BLaER1 (cell line): ENCODE results near the gene ETV6.

ENCODE experiments used
- H3K27ac ChIP-seq: shearing (Covaris generic); formaldehyde crosslinking; 2 replicates; pipeline ENCODE4 v1.8.1; 2022
- H3K27me3 ChIP-seq: shearing (Covaris generic); formaldehyde crosslinking; 2 replicates; pipeline ENCODE4 v1.8.1; 2022
- H3K36me3 ChIP-seq: shearing (Covaris generic); formaldehyde crosslinking; 2 replicates; pipeline ENCODE4 v1.8.1; 2022
- H3K4me1 ChIP-seq: shearing (Covaris generic); formaldehyde crosslinking; 2 replicates; pipeline ENCODE4 v1.8.1; 2022
- H3K4me2 ChIP-seq: shearing (Covaris generic); formaldehyde crosslinking; 2 replicates; pipeline ENCODE4 v1.8.1; 2022
- H3K4me3 ChIP-seq: shearing (Covaris generic); formaldehyde crosslinking; 2 replicates; pipeline ENCODE4 v1.8.1; 2022
- H3K9ac ChIP-seq: shearing (Covaris generic); formaldehyde crosslinking; 2 replicates; pipeline ENCODE4 v1.8.1; 2022
- H3K9me3 ChIP-seq: shearing (Covaris generic); formaldehyde crosslinking; 2 replicates; pipeline ENCODE4 v1.8.1; 2022
- H4K20me1 ChIP-seq: shearing (Covaris generic); formaldehyde crosslinking; 2 replicates; pipeline ENCODE4 v1.8.1; 2022
- Cebpa-rat ChIP-seq: shearing (Covaris generic); IDR thresholded peaks from 2 replicates; pipeline ENCODE4 v1.8.1; 2022

Gene ETV6

DNA sequence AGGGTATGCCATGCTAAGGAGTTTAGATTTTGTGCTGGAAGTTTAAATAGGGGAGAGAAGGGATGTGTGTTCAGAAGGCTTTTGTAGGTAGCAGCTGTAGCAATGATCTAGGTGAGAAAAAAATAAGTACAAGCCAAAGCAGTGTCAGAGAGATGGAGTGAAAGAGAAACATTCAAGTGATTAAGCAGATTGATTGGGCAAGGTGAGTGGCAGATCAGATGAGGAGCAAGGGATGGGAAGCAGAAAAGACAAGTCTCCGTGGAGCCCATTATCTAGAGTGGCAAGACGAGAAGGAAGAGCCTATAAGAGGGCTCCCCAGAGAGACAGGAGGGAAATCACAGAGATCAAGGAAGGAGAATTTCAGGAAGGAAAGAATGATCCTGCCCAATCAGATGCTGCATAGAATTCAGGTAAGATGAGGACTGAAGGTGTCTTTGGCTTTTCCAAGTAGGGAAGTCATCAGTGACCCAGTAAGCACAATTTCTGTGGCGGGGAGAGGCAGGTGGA lies 133.5 kb downstream of the ETV6 start:
- Histone ChIP-seq H3K4me1 (peaks cover 46% of the 10 kb centered on the region), H3K36me3 (peaks cover 23% of the 10 kb centered on the region), H3K4me3 (no peak overlapping the region), H3K27me3 (no peaks in the 10 kb centered on the region), H3K9me3 (no peaks in the 10 kb centered on the region), H3K27ac (no peak overlapping the region), H4K20me1 (no peaks in the 10 kb centered on the region), H3K9ac (no peak overlapping the region), H3K4me2 (no peak overlapping the region)
- TF ChIP-seq Cebpa-rat: no peak

DNA sequence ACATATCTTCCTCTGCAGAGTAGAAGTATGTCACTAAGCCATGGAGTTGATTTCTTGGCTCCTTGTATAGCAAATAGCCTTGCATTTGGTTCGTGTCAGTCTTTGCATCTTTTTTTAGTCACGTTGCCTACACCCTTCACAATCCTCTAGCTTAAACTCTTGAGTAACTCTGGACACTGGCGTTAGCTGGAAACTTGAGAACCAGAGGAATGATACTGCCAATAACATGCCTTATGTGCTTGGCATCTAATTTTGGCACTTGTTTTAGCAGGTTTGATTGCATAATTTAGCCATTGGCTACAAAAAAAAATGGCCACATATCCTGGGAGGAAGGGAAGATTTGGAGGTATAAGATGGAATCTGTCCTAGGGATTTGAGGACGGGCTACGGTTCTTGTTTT lies 136.2 kb downstream of the ETV6 start:
- H4K20me1 ChIP-seq: no peaks in the 10 kb centered on the region
- TF ChIP-seq Cebpa-rat: no peak
- H3K4me2 ChIP-seq: no peak overlapping the region
- peaks cover 44% of the 10 kb centered on the region for H3K4me1 ChIP-seq
- no peak overlapping the region for H3K27ac ChIP-seq
- H3K4me3 ChIP-seq: no peak overlapping the region
- H3K27me3 ChIP-seq: no peaks in the 10 kb centered on the region
- H3K9ac ChIP-seq: no peak overlapping the region
- H3K36me3 ChIP-seq: peaks cover 32% of the 10 kb centered on the region
- peaks cover 11% of the 10 kb centered on the region for H3K9me3 ChIP-seq

GRCh38 chr12:11786638-11787365 lies 137.3 kb downstream of the ETV6 start:
- H3K4me2 ChIP-seq: no peak overlapping the region
- no peak for TF ChIP-seq Cebpa-rat
- peaks cover 37% of the 10 kb centered on the region for H3K36me3 ChIP-seq
- H3K4me1 ChIP-seq: peaks cover 50% of the 10 kb centered on the region
- H4K20me1 ChIP-seq: no peaks in the 10 kb centered on the region
- H3K9me3 ChIP-seq: peaks cover 11% of the 10 kb centered on the region
- H3K9ac ChIP-seq: no peak overlapping the region
- H3K27ac ChIP-seq: no peak overlapping the region
- no peak overlapping the region for H3K4me3 ChIP-seq
- H3K27me3 ChIP-seq: no peaks in the 10 kb centered on the region

- H3K4me1 ChIP-seq: peaks cover 56% of the 10 kb centered on the region
- H3K4me3 ChIP-seq: no peak overlapping the region
- no peaks in the 10 kb centered on the region for H4K20me1 ChIP-seq
- H3K4me2 ChIP-seq: 0 out of 2 replicates have a peak overlapping the region, but pooled peaks have one; percentile 20
- no peak for TF ChIP-seq Cebpa-rat
- H3K27me3 ChIP-seq: no peaks in the 10 kb centered on the region
- peaks cover 11% of the 10 kb centered on the region for H3K9me3 ChIP-seq
- H3K9ac ChIP-seq: no peak overlapping the region
- H3K27ac ChIP-seq: no peak overlapping the region
- peaks cover 41% of the 10 kb centered on the region for H3K36me3 ChIP-seq
These were observed 138.0 kb downstream of the ETV6 start for GRCh38 chr12:11787437-11787836.

DNA sequence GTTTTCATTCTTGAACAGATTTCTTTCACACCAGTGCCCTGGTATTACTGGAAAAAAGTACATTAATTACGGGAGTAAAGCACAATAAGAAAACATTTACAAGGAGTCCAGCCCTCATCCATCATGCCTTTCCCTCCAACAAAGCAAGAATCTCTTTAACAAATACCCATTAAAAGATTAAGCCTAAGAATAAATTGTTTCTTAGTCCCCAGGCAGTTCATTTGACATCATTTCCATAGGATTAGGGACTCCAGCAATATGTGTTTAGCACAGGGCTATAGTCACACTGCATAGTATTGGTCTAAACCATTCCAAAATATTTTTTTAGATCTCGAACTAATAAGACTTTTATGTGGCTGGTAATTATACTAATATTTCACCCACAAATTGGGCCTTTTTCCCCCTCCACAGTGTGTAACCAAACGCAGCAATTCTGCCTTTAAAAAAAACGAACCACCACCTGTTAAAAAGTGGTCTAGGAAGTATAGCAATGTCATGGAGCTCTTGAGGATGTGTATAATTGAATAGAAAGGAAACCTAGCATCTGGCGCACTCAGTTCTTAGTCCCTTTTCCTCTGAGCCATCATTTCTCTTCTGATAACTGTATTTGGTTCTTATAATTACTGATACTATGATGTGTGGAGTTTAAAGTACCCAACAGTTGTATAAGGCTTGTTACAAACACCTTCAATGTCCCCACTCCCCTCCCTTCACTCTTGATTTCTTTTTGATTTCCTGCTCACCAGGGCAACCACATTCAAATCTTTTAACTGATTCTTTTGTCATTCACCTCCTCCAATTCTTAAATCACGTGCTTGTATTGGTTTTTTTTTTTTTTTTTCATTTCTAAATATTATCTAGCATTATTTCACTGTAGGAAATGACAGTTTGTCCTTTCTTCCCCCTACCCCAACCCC lies 138.7 kb downstream of the ETV6 start:
- H4K20me1 ChIP-seq: no peaks in the 10 kb centered on the region
- H3K9ac ChIP-seq: no peak overlapping the region
- H3K27ac ChIP-seq: no peak overlapping the region

GRCh38 chr12:11793921-11794710 lies 144.6 kb downstream of the ETV6 start:
- peak overlapping the region; percentile 79 for H3K9ac ChIP-seq
- H4K20me1 ChIP-seq: no peaks in the 10 kb centered on the region
- peaks cover 38% of the 10 kb centered on the region for H3K36me3 ChIP-seq
- peak overlapping the region; percentile 94 for H3K27ac ChIP-seq
- peaks cover 94% of the 10 kb centered on the region for H3K4me1 ChIP-seq
- peak overlapping the region; percentile 90 for H3K4me2 ChIP-seq
- H3K9me3 ChIP-seq: peaks cover 31% of the 10 kb centered on the region
- TF ChIP-seq Cebpa-rat: no peak
- H3K27me3 ChIP-seq: no peaks in the 10 kb centered on the region
- H3K4me3 ChIP-seq: peak overlapping the region; percentile 53

More for the DNA sequence above, 138.7 kb downstream of the ETV6 start:
- Histone ChIP-seq H3K4me3 (no peak overlapping the region), H3K36me3 (peaks cover 38% of the 10 kb centered on the region), H3K9me3 (peaks cover 11% of the 10 kb centered on the region), H3K4me1 (peaks cover 63% of the 10 kb centered on the region), H3K4me2 (peak overlapping the region; percentile 35), H3K27me3 (no peaks in the 10 kb centered on the region)
- TF ChIP-seq Cebpa-rat: no peak

DNA sequence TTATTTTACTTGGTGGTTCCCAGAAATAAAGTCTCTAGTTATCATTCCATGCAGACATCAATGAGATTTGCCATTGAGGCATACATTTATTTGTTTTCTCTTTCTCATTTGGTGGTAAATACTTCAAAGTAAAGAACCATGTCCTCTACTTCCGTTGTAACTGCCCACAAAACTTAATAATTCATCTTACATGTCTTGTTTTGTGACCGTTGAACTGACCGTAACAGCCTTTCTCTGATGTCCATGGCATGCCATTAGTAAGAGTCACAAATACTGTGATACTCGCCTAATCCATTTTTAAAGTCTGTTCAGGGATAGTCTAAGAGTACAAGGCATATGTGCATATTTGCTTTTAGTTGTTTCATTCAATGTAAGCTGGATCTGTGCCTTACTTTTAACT lies 145.3 kb downstream of the ETV6 start:
- H3K4me2 ChIP-seq: peak overlapping the region; percentile 90
- peaks cover 35% of the 10 kb centered on the region for H3K36me3 ChIP-seq
- H3K4me3 ChIP-seq: no peak overlapping the region
- no peak for TF ChIP-seq Cebpa-rat
- H4K20me1 ChIP-seq: no peaks in the 10 kb centered on the region
- peaks cover 94% of the 10 kb centered on the region for H3K4me1 ChIP-seq
- H3K9me3 ChIP-seq: peaks cover 25% of the 10 kb centered on the region
- H3K27ac ChIP-seq: peak overlapping the region; percentile 94
- H3K9ac ChIP-seq: no peak overlapping the region; the same call in 1 of the 2 replicates
- H3K27me3 ChIP-seq: no peaks in the 10 kb centered on the region

- peaks cover 96% of the 10 kb centered on the region for H3K4me1 ChIP-seq
- H3K36me3 ChIP-seq: peaks cover 36% of the 10 kb centered on the region
- peak overlapping the region; percentile 94 for H3K27ac ChIP-seq
- H3K4me2 ChIP-seq: peak overlapping the region; percentile 90
- no peaks in the 10 kb centered on the region for H3K27me3 ChIP-seq
- no peaks in the 10 kb centered on the region for H4K20me1 ChIP-seq
- TF ChIP-seq Cebpa-rat: no peak
- no peak overlapping the region for H3K4me3 ChIP-seq
- peaks cover 25% of the 10 kb centered on the region for H3K9me3 ChIP-seq
- H3K9ac ChIP-seq: no peak overlapping the region
These were observed 145.9 kb downstream of the ETV6 start for GRCh38 chr12:11795192-11795912.
